Thyroid gland (tissue), 4 donors: ENCODE data around the gene IFT122. TPM values are rescaled to one million over a fixed set of nuclear protein-coding genes. Genes with fewer than 3 reads are reported as not detected.

Experiments used
- DNase-seq, 2 donors: peaks; one replicate each; pipeline ENCODE4 v3.0.0-alpha.2; 2019
- H3K27ac ChIP-seq, 3 donors: fragments of 200-600 bp; sonication (generic); 1 replicate in 2 of 3; 2 replicates in 1 of 3; pipeline ENCODE4 v1.5.1; 2016 to 2019; ENCODE audit warnings: mild to moderate bottlenecking in 1 of 3, moderate library complexity in 1 of 3
- H3K27me3 ChIP-seq: fragments of 200-600 bp; sonication (generic); one replicate; pipeline ENCODE4 v1.5.1; 2019
- H3K36me3 ChIP-seq, 2 donors: fragments of 200-600 bp; sonication (generic); one replicate each; pipeline ENCODE4 v1.5.1; 2016 to 2019
- H3K4me1 ChIP-seq, 2 donors: fragments of 200-600 bp; sonication (generic); one replicate each; pipeline ENCODE4 v1.5.1; 2017 to 2019
- H3K4me3 ChIP-seq, 3 donors: fragments of 200-600 bp; sonication (generic); replicated peaks in 1 of 3; 1 replicate in 2 of 3; 2 replicates in 1 of 3; pipeline ENCODE4 v1.5.1; 2016; ENCODE audit warnings: mild to moderate bottlenecking in 1 of 3
- H3K9me3 ChIP-seq: fragments of 200-600 bp; sonication (generic); one replicate; pipeline ENCODE4 v1.5.1; 2017
- POLR2A ChIP-seq, 2 donors: fragments of 450-650 bp; IDR thresholded peaks; one replicate each; pipeline ENCODE4 v1.6.1; 2017; ENCODE audit warnings: antibody characterized with exemption in 2 of 2, mild to moderate bottlenecking in 2 of 2, moderate library complexity in 1 of 2
- whole genome bisulfite sequencing, 2 donors: methylation state at CpG; one replicate each; pipeline ENCODE4 v1.1.5; 2017; 5-methylcytosine and 5-hydroxymethylcytosine counted together
- intact Hi-C: fragments of 100-400 bp; cut with DNase I; formaldehyde crosslinking; loops from one replicate; pipeline ENCODE4 v1.15.1; 2023
- total RNA-seq, 4 donors: library from RNA; depleted of rRNA; stranded (reverse); fragments of >200 nt; gene quantifications; one replicate each; pipeline ENCODE4 v1.2.3, GENCODE V29; 2016
- TF ChIP-seq, protein P1 (sequence below), 6 experiments: fragments of 200-600 bp in 3 of 6; fragments of 450-650 bp in 3 of 6; sonication (generic) in 3 of 6; IDR thresholded peaks; one replicate each; pipeline ENCODE4 v1.5.1; 2016 to 2019; ENCODE audit warnings: antibody characterized with exemption in 6 of 6, mild to moderate bottlenecking in 2 of 6, inconsistent platforms in 1 of 6, moderate library complexity in 1 of 6

The IFT122 gene
- total RNA-seq, 4 donors from 2014 or later, result 40.7 to 67.9 (median 46.7) TPM

DNA sequence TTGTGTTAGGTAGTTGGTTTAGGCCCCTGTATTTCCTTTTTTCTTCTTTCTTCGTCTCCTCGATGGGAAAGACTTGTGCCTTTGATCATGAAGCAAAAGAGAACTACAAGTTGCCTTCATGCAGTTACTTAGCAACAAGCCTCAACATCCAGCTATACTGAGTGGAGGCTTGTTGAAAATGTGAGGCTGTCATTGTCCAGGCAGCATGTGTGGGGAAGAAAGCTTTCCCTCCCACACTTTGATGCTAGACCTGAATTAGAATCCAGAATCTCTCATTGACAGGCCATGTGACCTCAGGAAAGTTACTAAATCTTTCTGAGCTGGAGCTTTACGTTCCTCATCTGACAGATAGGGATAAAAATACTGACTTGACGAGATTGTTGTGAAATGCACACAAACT is 23.7 kb downstream of the IFT122 start:
- no peaks in the 10 kb centered on the region for H3K4me1 ChIP-seq
- WGBS, 2 donors, result 91 to 92% methylated on average over 4 of the region's 4 CpGs
- no peaks in the 10 kb centered on the region for H3K27me3 ChIP-seq
- no peak for DNase-seq
- H3K36me3 ChIP-seq, result peaks cover 4 to 7% of the 10 kb centered on the region in 2 donors
- TF ChIP-seq POLR2A (IDR thresholded peaks at IDR 0.05), result no peak
- TF ChIP-seq, protein P1, sequence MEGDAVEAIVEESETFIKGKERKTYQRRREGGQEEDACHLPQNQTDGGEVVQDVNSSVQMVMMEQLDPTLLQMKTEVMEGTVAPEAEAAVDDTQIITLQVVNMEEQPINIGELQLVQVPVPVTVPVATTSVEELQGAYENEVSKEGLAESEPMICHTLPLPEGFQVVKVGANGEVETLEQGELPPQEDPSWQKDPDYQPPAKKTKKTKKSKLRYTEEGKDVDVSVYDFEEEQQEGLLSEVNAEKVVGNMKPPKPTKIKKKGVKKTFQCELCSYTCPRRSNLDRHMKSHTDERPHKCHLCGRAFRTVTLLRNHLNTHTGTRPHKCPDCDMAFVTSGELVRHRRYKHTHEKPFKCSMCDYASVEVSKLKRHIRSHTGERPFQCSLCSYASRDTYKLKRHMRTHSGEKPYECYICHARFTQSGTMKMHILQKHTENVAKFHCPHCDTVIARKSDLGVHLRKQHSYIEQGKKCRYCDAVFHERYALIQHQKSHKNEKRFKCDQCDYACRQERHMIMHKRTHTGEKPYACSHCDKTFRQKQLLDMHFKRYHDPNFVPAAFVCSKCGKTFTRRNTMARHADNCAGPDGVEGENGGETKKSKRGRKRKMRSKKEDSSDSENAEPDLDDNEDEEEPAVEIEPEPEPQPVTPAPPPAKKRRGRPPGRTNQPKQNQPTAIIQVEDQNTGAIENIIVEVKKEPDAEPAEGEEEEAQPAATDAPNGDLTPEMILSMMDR (IDR thresholded peaks at IDR 0.05), result no peak
- no peak overlapping the region for H3K4me3 ChIP-seq
- no peak overlapping the region for H3K27ac ChIP-seq
- H3K9me3 ChIP-seq, result no peaks in the 10 kb centered on the region
- intact Hi-C loops, result no loop called here

DNA sequence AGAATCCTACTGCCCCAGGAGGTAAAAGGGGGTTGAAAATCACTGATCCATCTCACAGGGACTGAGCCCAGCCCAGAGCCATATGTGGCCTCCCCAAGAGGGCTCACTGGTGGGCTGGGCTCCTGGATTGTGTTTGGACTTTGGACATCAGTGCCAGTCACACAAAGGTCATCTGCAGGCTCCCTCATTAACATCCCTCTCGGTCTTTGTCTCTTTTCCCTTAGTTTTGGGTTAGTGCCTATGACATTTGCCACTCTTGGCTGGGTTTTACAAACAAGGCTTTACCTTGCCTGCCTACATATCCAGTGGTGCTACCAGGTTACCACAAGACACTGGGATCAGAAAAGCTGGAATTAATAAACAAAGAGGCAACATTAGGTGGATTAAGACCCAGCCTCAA is 27.9 kb downstream of the IFT122 start:
- Histone ChIP-seq H3K4me1 (peaks cover under 1 to 2% of the 10 kb centered on the region in 2 donors), H3K9me3 (no peaks in the 10 kb centered on the region), H3K27ac (no peak overlapping the region), H3K36me3 (peaks cover 3 to 15% of the 10 kb centered on the region in 2 donors), H3K4me3 (no peak overlapping the region), H3K27me3 (no peaks in the 10 kb centered on the region)
- no peak for TF ChIP-seq POLR2A (IDR thresholded peaks at IDR 0.05)
- TF ChIP-seq, protein P1 (IDR thresholded peaks at IDR 0.05), result no peak
- DNase-seq, result no peak
- 88 to 96% methylated on average over 1 of the region's 1 CpG for WGBS, 2 donors
- intact Hi-C loops, result no loop called here

DNA sequence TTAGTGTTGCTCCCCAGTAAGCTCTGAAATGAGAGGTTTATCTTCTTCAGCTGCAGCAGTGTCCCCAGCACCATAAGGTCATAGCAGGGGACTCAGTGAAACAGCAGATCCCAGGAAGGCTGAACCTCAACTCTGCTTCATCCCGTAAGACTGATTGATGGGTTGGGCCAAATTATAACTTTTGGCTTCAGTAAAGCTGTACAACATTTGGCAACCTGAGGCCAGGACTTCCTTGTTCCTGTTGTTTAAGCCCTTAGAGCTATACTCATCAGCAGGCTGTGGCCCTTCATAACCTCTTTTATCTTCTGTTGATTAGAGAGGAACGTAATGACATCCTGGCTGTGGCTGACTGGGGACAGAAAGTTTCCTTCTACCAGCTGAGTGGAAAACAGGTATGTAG is 29.0 kb downstream of the IFT122 start:
- no peaks in the 10 kb centered on the region for H3K27me3 ChIP-seq
- no peaks in the 10 kb centered on the region for H3K9me3 ChIP-seq
- peaks cover 5 to 10% of the 10 kb centered on the region in 2 donors for H3K4me1 ChIP-seq
- intact Hi-C loops, result no loop called here
- no peak overlapping the region for H3K27ac ChIP-seq
- TF ChIP-seq, protein P1 (IDR thresholded peaks at IDR 0.05), result no peak
- TF ChIP-seq POLR2A (IDR thresholded peaks at IDR 0.05), result no peak
- 72 to 97% methylated on average over 2 of the region's 2 CpGs for WGBS, 2 donors
- H3K4me3 ChIP-seq, result no peak overlapping the region
- no peak for DNase-seq
- H3K36me3 ChIP-seq, result peaks cover 3 to 10% of the 10 kb centered on the region in 2 donors

DNA sequence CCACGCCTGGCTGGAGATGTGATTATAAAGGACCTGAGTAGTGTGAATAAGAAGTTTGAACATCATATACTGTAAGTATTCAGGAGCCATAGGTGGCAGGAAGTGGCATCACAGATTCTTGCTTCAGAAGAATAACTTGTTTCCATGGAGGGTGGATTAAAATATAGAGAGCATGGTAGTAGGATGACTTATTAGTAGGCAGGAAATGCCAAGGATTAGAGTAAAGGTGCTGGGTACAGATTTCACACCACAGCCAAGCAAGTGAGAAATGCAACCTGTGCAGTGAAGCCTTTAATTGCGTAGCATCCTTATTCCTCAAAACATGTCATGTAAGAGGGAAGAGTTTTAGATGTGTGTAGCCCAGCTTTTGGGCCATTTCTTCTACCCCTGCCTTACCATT is 30.8 kb downstream of the IFT122 start:
- H3K9me3 ChIP-seq, result no peaks in the 10 kb centered on the region
- peaks cover 3 to 10% of the 10 kb centered on the region in 2 donors for H3K36me3 ChIP-seq
- no peaks in the 10 kb centered on the region for H3K27me3 ChIP-seq
- no peak overlapping the region for H3K27ac ChIP-seq
- peaks cover 5 to 10% of the 10 kb centered on the region in 2 donors for H3K4me1 ChIP-seq
- WGBS, 2 donors, result 91 to 98% methylated on average over 2 of the region's 2 CpGs
- intact Hi-C loops, result no loop called here
- TF ChIP-seq, protein P1 (IDR thresholded peaks at IDR 0.05), result no peak
- TF ChIP-seq POLR2A (IDR thresholded peaks at IDR 0.05), result no peak
- no peak overlapping the region for H3K4me3 ChIP-seq
- DNase-seq, result no peak

DNA sequence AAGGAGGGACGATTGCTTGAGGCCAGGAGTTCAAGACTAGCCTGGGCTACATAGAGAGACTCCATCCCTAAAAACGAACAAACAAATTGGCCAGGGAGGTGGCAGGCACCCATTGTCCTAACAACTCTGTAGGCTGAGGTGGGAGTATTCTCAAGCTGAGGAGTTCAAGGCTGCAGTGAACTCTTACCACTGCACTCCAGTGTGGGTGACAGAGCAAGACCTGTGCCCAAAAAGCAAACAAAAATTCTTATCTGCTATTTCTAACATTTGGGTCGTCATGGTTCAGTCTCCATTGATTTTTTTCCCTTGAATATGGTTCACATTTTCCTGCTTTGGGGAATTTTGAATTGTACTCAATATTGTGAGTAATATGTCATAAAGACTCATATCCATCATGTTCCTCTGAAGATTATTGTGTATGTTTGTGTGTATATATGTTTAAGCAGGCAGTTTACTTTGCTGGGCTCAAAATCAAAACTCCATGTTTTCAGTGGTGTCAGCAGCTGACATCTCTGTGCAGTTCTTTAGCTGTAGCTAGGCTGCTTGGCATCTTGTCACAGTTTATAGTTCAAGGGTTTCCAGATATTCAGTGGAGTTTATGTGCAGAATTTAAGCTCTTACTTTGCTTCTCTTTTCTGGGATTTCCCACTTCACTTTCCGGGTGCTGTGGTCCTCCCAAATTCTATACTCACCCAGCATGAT is 33.2 kb downstream of the IFT122 start:
- Histone ChIP-seq H3K36me3 (peaks cover 15 to 31% of the 10 kb centered on the region in 2 donors), H3K4me3 (no peak overlapping the region), H3K27me3 (no peaks in the 10 kb centered on the region), H3K4me1 (peaks cover 5 to 10% of the 10 kb centered on the region in 2 donors), H3K9me3 (no peaks in the 10 kb centered on the region), H3K27ac (no peak overlapping the region)
- 78 to 79% methylated on average over 4 of the region's 4 CpGs for WGBS, 2 donors
- TF ChIP-seq, protein P1 (IDR thresholded peaks at IDR 0.05), result no peak
- no peak for TF ChIP-seq POLR2A (IDR thresholded peaks at IDR 0.05)
- DNase-seq, result no peak
- intact Hi-C loops, result no loop called here
